ENCODE data around the gene SNX11.
"Not testable (repeated sequence)": the region's sequence is repeated elsewhere in the genome, so short reads cannot be mapped to it uniquely, and the experiment has no call there.

SNX11 gene

GRCh38 chr17:48068491-48068961, 39.0 kb upstream of the SNX11 start:
- Histone ChIP-seq H3K4me1 (ENCODE audit: control insufficient read depth, insufficient read depth, low read length) (no peaks in the 10 kb centered on the region), H3K27ac (ENCODE audit: low read length) (no peak overlapping the region), H3K4me3 (ENCODE audit: low read length) (no peak overlapping the region), H3K9me3 (ENCODE audit: control insufficient read depth, insufficient read depth, low read length) (no peaks in the 10 kb centered on the region), H3K27me3 (ENCODE audit: control insufficient read depth, insufficient read depth, low read length) (no peaks in the 10 kb centered on the region), H3K36me3 (ENCODE audit: control insufficient read depth, insufficient read depth, low read length) (peaks cover 3% of the 10 kb centered on the region; the same call in 1 of the 2 replicates)
- no peak for DNase-seq (ENCODE audit: low read depth, low spot score)
- no CpG with 5 or more reads among the region's 3 CpGs for WGBS (ENCODE audit: insufficient coverage, insufficient read length)

GRCh38 chr17:48070195-48070594, 37.4 kb upstream of the SNX11 start:
- no peaks in the 10 kb centered on the region for H3K9me3 ChIP-seq (ENCODE audit: control insufficient read depth, insufficient read depth, low read length)
- no peaks in the 10 kb centered on the region for H3K27me3 ChIP-seq (ENCODE audit: control insufficient read depth, insufficient read depth, low read length)
- H3K27ac ChIP-seq (ENCODE audit: low read length): no peak overlapping the region
- H3K4me1 ChIP-seq (ENCODE audit: control insufficient read depth, insufficient read depth, low read length): no peaks in the 10 kb centered on the region
- WGBS (ENCODE audit: insufficient coverage, insufficient read length): no CpG with 5 or more reads among the region's 2 CpGs
- no peak for DNase-seq (ENCODE audit: low read depth, low spot score)
- no peak overlapping the region for H3K4me3 ChIP-seq (ENCODE audit: low read length)
- peaks cover 7% of the 10 kb centered on the region; the same call in 1 of the 2 replicates for H3K36me3 ChIP-seq (ENCODE audit: control insufficient read depth, insufficient read depth, low read length)

GRCh38 chr17:48071654-48072053, 35.9 kb upstream of the SNX11 start:
- Histone ChIP-seq H3K4me1 (ENCODE audit: control insufficient read depth, insufficient read depth, low read length) (no peaks in the 10 kb centered on the region), H3K9me3 (ENCODE audit: control insufficient read depth, insufficient read depth, low read length) (no peaks in the 10 kb centered on the region), H3K27me3 (ENCODE audit: control insufficient read depth, insufficient read depth, low read length) (no peaks in the 10 kb centered on the region), H3K36me3 (ENCODE audit: control insufficient read depth, insufficient read depth, low read length) (peaks cover 10% of the 10 kb centered on the region; the same call in 1 of the 2 replicates), H3K4me3 (ENCODE audit: low read length) (no peak overlapping the region), H3K27ac (ENCODE audit: low read length) (no peak overlapping the region)
- DNase-seq (ENCODE audit: low read depth, low spot score): no peak
- WGBS (ENCODE audit: insufficient coverage, insufficient read length): no CpG with 5 or more reads among the region's 2 CpGs

GRCh38 chr17:48072811-48073210, 34.8 kb upstream of the SNX11 start:
- not testable (repeated sequence) for DNase-seq (ENCODE audit: low read depth, low spot score); H3K9me3 ChIP-seq (ENCODE audit: control insufficient read depth, insufficient read depth, low read length); H3K4me3 ChIP-seq (ENCODE audit: low read length); H3K27me3 ChIP-seq (ENCODE audit: control insufficient read depth, insufficient read depth, low read length); H3K27ac ChIP-seq (ENCODE audit: low read length); H3K4me1 ChIP-seq (ENCODE audit: control insufficient read depth, insufficient read depth, low read length)
- no CpG with 5 or more reads among the region's 9 CpGs for WGBS (ENCODE audit: insufficient coverage, insufficient read length)
- H3K36me3 ChIP-seq (ENCODE audit: control insufficient read depth, insufficient read depth, low read length): peaks cover 12% of the 10 kb centered on the region; the same call in 1 of the 2 replicates

GRCh38 chr17:48073566-48074094, 33.9 kb upstream of the SNX11 start:
- no CpG with 5 or more reads among the region's 5 CpGs for WGBS (ENCODE audit: insufficient coverage, insufficient read length)
- DNase-seq (ENCODE audit: low read depth, low spot score); H3K4me1 ChIP-seq (ENCODE audit: control insufficient read depth, insufficient read depth, low read length); H3K4me3 ChIP-seq (ENCODE audit: low read length); H3K27me3 ChIP-seq (ENCODE audit: control insufficient read depth, insufficient read depth, low read length); H3K27ac ChIP-seq (ENCODE audit: low read length); H3K9me3 ChIP-seq (ENCODE audit: control insufficient read depth, insufficient read depth, low read length): not testable (repeated sequence)
- peaks cover 12% of the 10 kb centered on the region; the same call in 1 of the 2 replicates for H3K36me3 ChIP-seq (ENCODE audit: control insufficient read depth, insufficient read depth, low read length)

- Histone ChIP-seq H3K9me3 (ENCODE audit: control insufficient read depth, insufficient read depth, low read length) (no peaks in the 10 kb centered on the region), H3K36me3 (ENCODE audit: control insufficient read depth, insufficient read depth, low read length) (peaks cover 12% of the 10 kb centered on the region; the same call in 1 of the 2 replicates), H3K27me3 (ENCODE audit: control insufficient read depth, insufficient read depth, low read length) (no peaks in the 10 kb centered on the region), H3K4me3 (ENCODE audit: low read length) (no peak overlapping the region), H3K4me1 (ENCODE audit: control insufficient read depth, insufficient read depth, low read length) (no peaks in the 10 kb centered on the region), H3K27ac (ENCODE audit: low read length) (no peak overlapping the region)
- no peak for DNase-seq (ENCODE audit: low read depth, low spot score)
- WGBS (ENCODE audit: insufficient coverage, insufficient read length): no CpG with 5 or more reads among the region's 7 CpGs
Observed at GRCh38 chr17:48074322-48075081, 33.1 kb upstream of the SNX11 start.

GRCh38 chr17:48077152-48077551, 30.4 kb upstream of the SNX11 start:
- WGBS (ENCODE audit: insufficient coverage, insufficient read length): no CpG with 5 or more reads among the region's 10 CpGs
- not testable (repeated sequence) for H3K4me3 ChIP-seq (ENCODE audit: low read length); H3K4me1 ChIP-seq (ENCODE audit: control insufficient read depth, insufficient read depth, low read length); H3K9me3 ChIP-seq (ENCODE audit: control insufficient read depth, insufficient read depth, low read length); H3K27ac ChIP-seq (ENCODE audit: low read length); DNase-seq (ENCODE audit: low read depth, low spot score); H3K27me3 ChIP-seq (ENCODE audit: control insufficient read depth, insufficient read depth, low read length)
- H3K36me3 ChIP-seq (ENCODE audit: control insufficient read depth, insufficient read depth, low read length): peaks cover 11% of the 10 kb centered on the region; the same call in 1 of the 2 replicates

GRCh38 chr17:48081858-48082257, 25.7 kb upstream of the SNX11 start:
- H3K27me3 ChIP-seq (ENCODE audit: control insufficient read depth, insufficient read depth, low read length): no peaks in the 10 kb centered on the region
- DNase-seq (ENCODE audit: low read depth, low spot score): no peak
- no peaks in the 10 kb centered on the region for H3K4me1 ChIP-seq (ENCODE audit: control insufficient read depth, insufficient read depth, low read length)
- no peaks in the 10 kb centered on the region for H3K36me3 ChIP-seq (ENCODE audit: control insufficient read depth, insufficient read depth, low read length)
- WGBS (ENCODE audit: insufficient coverage, insufficient read length): no CpG with 5 or more reads among the region's 5 CpGs
- H3K27ac ChIP-seq (ENCODE audit: low read length): no peak overlapping the region
- no peaks in the 10 kb centered on the region for H3K9me3 ChIP-seq (ENCODE audit: control insufficient read depth, insufficient read depth, low read length)
- H3K4me3 ChIP-seq (ENCODE audit: low read length): no peak overlapping the region

GRCh38 chr17:48084932-48085331, 22.6 kb upstream of the SNX11 start:
- no CpG with 5 or more reads among the region's 2 CpGs for WGBS (ENCODE audit: insufficient coverage, insufficient read length)
- no peaks in the 10 kb centered on the region for H3K27me3 ChIP-seq (ENCODE audit: control insufficient read depth, insufficient read depth, low read length)

GRCh38 chr17:48093341-48094045, 14.1 kb upstream of the SNX11 start:
- no peaks in the 10 kb centered on the region for H3K4me1 ChIP-seq (ENCODE audit: control insufficient read depth, insufficient read depth, low read length)
- no peaks in the 10 kb centered on the region for H3K9me3 ChIP-seq (ENCODE audit: control insufficient read depth, insufficient read depth, low read length)
- WGBS (ENCODE audit: insufficient coverage, insufficient read length): no CpG with 5 or more reads among the region's 11 CpGs
- no peak overlapping the region for H3K27ac ChIP-seq (ENCODE audit: low read length)
- no peaks in the 10 kb centered on the region for H3K36me3 ChIP-seq (ENCODE audit: control insufficient read depth, insufficient read depth, low read length)
- no peaks in the 10 kb centered on the region for H3K27me3 ChIP-seq (ENCODE audit: control insufficient read depth, insufficient read depth, low read length)
- no peak for DNase-seq (ENCODE audit: low read depth, low spot score)
- no peak overlapping the region for H3K4me3 ChIP-seq (ENCODE audit: low read length)

More at GRCh38 chr17:48084932-48085331, 22.6 kb upstream of the SNX11 start:
- no peaks in the 10 kb centered on the region for H3K9me3 ChIP-seq (ENCODE audit: control insufficient read depth, insufficient read depth, low read length)
- no peaks in the 10 kb centered on the region for H3K4me1 ChIP-seq (ENCODE audit: control insufficient read depth, insufficient read depth, low read length)
- no peak overlapping the region for H3K27ac ChIP-seq (ENCODE audit: low read length)
- H3K36me3 ChIP-seq (ENCODE audit: control insufficient read depth, insufficient read depth, low read length): no peaks in the 10 kb centered on the region
- no peak overlapping the region for H3K4me3 ChIP-seq (ENCODE audit: low read length)
- DNase-seq (ENCODE audit: low read depth, low spot score): no peak
